GM18867 (cell line): ENCODE results near the gene DHX38.

Experiments used
- ATAC-seq: cut with Tn5 transposase; IDR thresholded peaks from one replicate; pipeline ENCODE4 v1.9.1; 2021; ENCODE audit warnings: mild to moderate bottlenecking, moderate library complexity; ENCODE audit not compliant: unreplicated experiment

The DHX38 gene

GRCh38 chr16:72083778-72084404 is 9.8 kb upstream of the DHX38 start:
- no peak for ATAC-seq

- ATAC-seq: no peak
Measured at GRCh38 chr16:72084445-72084844, 9.2 kb upstream of the DHX38 start.

- no peak for ATAC-seq
Measured at GRCh38 chr16:72085002-72085401, 8.6 kb upstream of the DHX38 start.

- ATAC-seq: no peak
Measured at GRCh38 chr16:72091217-72091616, 2.4 kb upstream of the DHX38 start.

GRCh38 chr16:72092832-72093447 is 707 bp upstream of the DHX38 start:
- no peak for ATAC-seq

GRCh38 chr16:72094266-72094610 is 591 bp downstream of the DHX38 start:
- no peak for ATAC-seq

GRCh38 chr16:72098936-72099335 is 5.3 kb downstream of the DHX38 start:
- peak; percentile 2 for ATAC-seq

- peak; percentile 87 for ATAC-seq
Measured at GRCh38 chr16:72099377-72099818, 5.8 kb downstream of the DHX38 start.

GRCh38 chr16:72101195-72101594 is 7.5 kb downstream of the DHX38 start:
- no peak for ATAC-seq

- no peak for ATAC-seq
Measured at GRCh38 chr16:72104905-72105304, 11.3 kb downstream of the DHX38 start.

- no peak for ATAC-seq
Measured at GRCh38 chr16:72105978-72106377, 12.3 kb downstream of the DHX38 start.

- ATAC-seq: no peak
Measured at GRCh38 chr16:72107371-72107770, 13.7 kb downstream of the DHX38 start.

GRCh38 chr16:72108353-72109102 is 14.9 kb downstream of the DHX38 start:
- no peak for ATAC-seq

- ATAC-seq: no peak
Measured at GRCh38 chr16:72109300-72109699, 15.7 kb downstream of the DHX38 start.

- ATAC-seq: no peak
Measured at GRCh38 chr16:72109966-72110530, 16.4 kb downstream of the DHX38 start.

GRCh38 chr16:72110662-72111615 is 17.3 kb downstream of the DHX38 start:
- ATAC-seq: no peak

GRCh38 chr16:72111657-72112451 is 18.2 kb downstream of the DHX38 start:
- ATAC-seq: no peak

- no peak for ATAC-seq
Measured at GRCh38 chr16:72112452-72112792, 18.8 kb downstream of the DHX38 start.

- ATAC-seq: no peak
Measured at GRCh38 chr16:72112906-72113615, 19.4 kb downstream of the DHX38 start.

- ATAC-seq: no peak
Measured at GRCh38 chr16:72113616-72113945, 19.9 kb downstream of the DHX38 start.
